Measurements from ENCODE around the gene FAM107B. TPM values are rescaled to one million over a fixed set of nuclear protein-coding genes. Genes with fewer than 3 reads are reported as not detected.
A peak's percentile ranks its signal among the peaks of the same experiment; 100 is the strongest.

FAM107B gene
- total and polyA plus RNA-seq, 10 of the 15 experiments (the other 5 are each of a cell fraction or from before 2014, with no cell fraction given): 22.9 to 162 (median 86.6) TPM

DNA sequence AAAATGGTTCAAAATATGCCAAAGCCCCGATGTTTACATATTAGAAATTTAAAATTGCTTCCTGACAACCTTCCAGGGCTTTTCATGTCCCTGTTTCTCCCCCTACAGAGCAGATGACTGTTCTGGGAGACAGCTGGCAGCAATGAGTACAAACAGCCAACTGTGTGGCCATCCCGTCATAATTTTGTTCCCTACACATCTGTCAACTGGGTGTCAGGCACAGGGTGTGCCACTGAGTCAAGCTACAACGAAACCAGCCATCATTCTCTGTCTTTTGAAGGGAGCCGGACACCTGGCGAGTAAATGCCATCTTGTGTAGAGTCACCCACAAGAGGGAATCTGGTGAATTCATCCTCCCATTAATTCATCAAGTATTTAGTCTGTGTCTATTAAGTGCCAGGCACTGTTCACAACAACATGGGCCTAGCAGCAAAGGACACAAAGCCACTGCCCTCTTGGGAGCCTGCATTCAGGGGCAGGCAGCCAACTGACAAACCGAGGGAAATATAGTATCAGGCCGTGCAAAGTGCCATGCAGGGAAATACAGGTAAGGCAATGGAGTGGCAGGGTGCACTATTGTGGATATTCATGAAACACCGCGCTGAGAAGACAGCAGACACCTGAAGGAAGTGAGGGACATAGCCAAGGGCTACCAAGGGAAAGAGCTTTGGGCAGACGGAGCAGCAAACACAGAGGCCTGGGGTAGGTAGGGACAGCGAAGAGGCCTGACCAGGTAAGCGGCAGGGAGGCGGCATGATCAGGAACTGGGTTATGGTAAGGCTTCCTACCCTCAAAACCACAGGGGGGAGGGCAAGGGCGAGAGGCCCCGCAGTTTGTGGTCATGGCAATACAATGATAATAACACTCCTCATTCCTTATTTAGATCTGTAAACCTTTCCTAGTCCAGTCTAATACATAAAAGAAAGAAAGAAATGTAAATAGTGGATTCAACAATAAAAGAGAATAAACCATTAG lies 213.6 kb downstream of the FAM107B start:
- RAD21 ChIA-PET (ENCODE audit: unreplicated experiment): interaction anchor here (1.6 kb wide), 1 partner anchor 11 kb away, joined by 3 read pairs; no protein-coding TSS in a partner anchor
- Histone ChIP-seq H3K4me2 (ENCODE audit: control insufficient read depth, insufficient read depth) (peak overlapping the region; percentile 11; the same call in 1 of the 2 replicates), H3K4me3 (no peak overlapping the region), H3K79me2 (ENCODE audit: control insufficient read depth, insufficient read depth, low read length) (peaks cover 63% of the 10 kb centered on the region), H3K27ac (ENCODE audit: control insufficient read depth, insufficient read depth) (no peak overlapping the region), H3K9me3 (replicated peaks; ENCODE audit: control insufficient read depth, insufficient read depth, low read length) (no peaks in the 10 kb centered on the region), H3K36me3 (ENCODE audit: control insufficient read depth in 2 of 2, insufficient read depth in 2 of 2, low read length in 1 of 2) (peaks cover 2 to 7% of the 10 kb centered on the region in 2 experiments), H3K4me1 (ENCODE audit: control insufficient read depth, insufficient read depth, low read length) (peaks cover 36% of the 10 kb centered on the region), H2AFZ (ENCODE audit: control insufficient read depth, low read depth, low read length) (no peak overlapping the region), H3K27me3 (replicated peaks in 1 of 2; ENCODE audit: control insufficient read depth in 2 of 2, insufficient read depth in 2 of 2, low read length in 1 of 2) (no peaks in the 10 kb centered on the region), H3K9ac (ENCODE audit: control insufficient read depth, insufficient read depth, low read length) (no peak overlapping the region), H4K20me1 (ENCODE audit: control insufficient read depth, insufficient read depth) (no peaks in the 10 kb centered on the region)
- TF ChIP-seq, protein P1, sequence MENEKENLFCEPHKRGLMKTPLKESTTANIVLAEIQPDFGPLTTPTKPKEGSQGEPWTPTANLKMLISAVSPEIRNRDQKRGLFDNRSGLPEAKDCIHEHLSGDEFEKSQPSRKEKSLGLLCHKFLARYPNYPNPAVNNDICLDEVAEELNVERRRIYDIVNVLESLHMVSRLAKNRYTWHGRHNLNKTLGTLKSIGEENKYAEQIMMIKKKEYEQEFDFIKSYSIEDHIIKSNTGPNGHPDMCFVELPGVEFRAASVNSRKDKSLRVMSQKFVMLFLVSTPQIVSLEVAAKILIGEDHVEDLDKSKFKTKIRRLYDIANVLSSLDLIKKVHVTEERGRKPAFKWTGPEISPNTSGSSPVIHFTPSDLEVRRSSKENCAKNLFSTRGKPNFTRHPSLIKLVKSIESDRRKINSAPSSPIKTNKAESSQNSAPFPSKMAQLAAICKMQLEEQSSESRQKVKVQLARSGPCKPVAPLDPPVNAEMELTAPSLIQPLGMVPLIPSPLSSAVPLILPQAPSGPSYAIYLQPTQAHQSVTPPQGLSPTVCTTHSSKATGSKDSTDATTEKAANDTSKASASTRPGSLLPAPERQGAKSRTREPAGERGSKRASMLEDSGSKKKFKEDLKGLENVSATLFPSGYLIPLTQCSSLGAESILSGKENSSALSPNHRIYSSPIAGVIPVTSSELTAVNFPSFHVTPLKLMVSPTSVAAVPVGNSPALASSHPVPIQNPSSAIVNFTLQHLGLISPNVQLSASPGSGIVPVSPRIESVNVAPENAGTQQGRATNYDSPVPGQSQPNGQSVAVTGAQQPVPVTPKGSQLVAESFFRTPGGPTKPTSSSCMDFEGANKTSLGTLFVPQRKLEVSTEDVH (IDR thresholded peaks at IDR 0.05; ENCODE audit: low read depth, partially characterized antibody): no peak
- peak; percentile 84 for TF ChIP-seq RUNX3 (IDR thresholded peaks at IDR 0.05; ENCODE audit: low read length)
- no TSS peak for BruUV-seq (replicated peaks)
- CTCF ChIA-PET: interaction anchor here (1.5 to 4.2 kb wide), 2 partner anchors 8 to 262 kb away, joined by 5 to 17 read pairs; no protein-coding TSS in a partner anchor
- DNase-seq (ENCODE audit: low read depth, low spot score): no peak
- no peak for FAIRE-seq
- POLR2A ChIA-PET: interaction anchor here (0.6 to 1.5 kb wide), 2 partner anchors 10 to 27 kb away, joined by 3 read pairs; no protein-coding TSS in a partner anchor
- SMC1A ChIA-PET (ENCODE audit: uncharacterized antibody, unreplicated experiment): interaction anchor here (0.7 to 2.6 kb wide), 3 partner anchors 47 to 262 kb away, joined by 3 to 12 read pairs (median 3); no protein-coding TSS in a partner anchor
- 68% methylated on average over 15 of the region's 15 CpGs for WGBS (ENCODE audit: insufficient coverage, insufficient replicate concordance, low lambda C conversion rate, missing lambda C conversion rate)
- intact Hi-C loops (cut with micrococcal nuclease; ENCODE audit: unreplicated experiment): loop anchor here (5.0 kb wide), 2 partner anchors 41 to 261 kb away; no protein-coding TSS in a partner anchor
- in situ Hi-C loops (cut with MboI): no loop called here
- peak; percentile 16; the same call in 2 of the 3 replicates for ATAC-seq

Data from GM12878 (cell line).